HG03457 (cell line): Measurements from ENCODE around the gene OR7A5.
"Not testable (repeated sequence)": the region's sequence is repeated elsewhere in the genome, so short reads cannot be mapped to it uniquely, and the experiment has no call there.

Experiments used
- ATAC-seq: cut with Tn5 transposase; IDR thresholded peaks from one replicate; pipeline ENCODE4 v1.9.1; 2021; ENCODE audit warnings: moderate number of reproducible peaks; ENCODE audit not compliant: unreplicated experiment

The OR7A5 gene

GRCh38 chr19:14785102-14785793, 49.7 kb downstream of the OR7A5 start:
- ATAC-seq = not testable (repeated sequence)

DNA sequence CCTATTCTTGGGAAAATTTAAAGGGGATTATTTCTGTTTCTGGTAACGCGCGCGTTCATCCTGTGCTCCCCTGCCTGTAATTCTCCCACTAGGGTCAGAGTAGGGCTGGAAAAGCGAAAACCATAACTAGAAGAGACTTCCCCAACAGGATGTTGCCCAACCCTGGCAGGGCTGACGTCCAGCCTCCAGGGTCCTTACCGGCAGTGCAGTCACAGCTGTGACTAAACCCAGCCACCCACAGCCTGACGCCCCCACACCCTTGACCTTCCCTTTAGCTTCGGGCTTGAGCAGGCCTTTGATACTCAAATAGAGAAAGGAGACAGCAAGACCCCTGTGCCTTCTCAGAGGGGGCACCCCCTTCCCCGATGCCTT, 50.3 kb downstream of the OR7A5 start:
- ATAC-seq = not testable (repeated sequence)

DNA sequence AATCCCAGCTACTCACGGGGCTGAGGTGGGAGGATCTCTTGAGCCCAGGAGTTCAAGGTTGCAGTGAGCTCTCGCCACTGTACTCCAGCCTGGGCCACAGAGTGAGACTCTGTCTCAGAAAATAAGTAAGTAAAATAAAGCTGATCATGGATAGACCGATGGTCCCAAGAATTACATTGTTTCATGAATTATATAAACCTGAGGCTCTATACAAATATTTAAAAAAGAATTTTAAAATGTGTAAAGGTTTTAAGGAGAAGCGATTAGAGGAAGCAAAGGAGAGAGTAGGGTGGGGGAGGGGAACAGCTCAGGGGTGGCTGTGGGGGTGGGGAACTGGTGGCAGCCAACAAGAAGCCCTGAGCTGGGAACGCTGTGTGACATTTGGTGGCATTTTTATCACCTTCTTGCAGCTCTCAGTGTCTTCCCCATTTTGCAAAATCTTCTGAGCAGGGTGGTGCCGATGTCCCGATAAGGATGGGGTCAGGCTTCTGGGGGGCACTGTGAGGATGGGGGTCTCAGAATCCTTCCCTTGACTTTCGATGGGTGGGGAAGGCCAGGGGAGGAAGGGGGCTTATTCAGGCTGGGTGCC, 51.5 kb downstream of the OR7A5 start:
- ATAC-seq = not testable (repeated sequence)

- ATAC-seq = no peak
These were observed 52.2 kb downstream of the OR7A5 start for GRCh38 chr19:14782626-14783409.

DNA sequence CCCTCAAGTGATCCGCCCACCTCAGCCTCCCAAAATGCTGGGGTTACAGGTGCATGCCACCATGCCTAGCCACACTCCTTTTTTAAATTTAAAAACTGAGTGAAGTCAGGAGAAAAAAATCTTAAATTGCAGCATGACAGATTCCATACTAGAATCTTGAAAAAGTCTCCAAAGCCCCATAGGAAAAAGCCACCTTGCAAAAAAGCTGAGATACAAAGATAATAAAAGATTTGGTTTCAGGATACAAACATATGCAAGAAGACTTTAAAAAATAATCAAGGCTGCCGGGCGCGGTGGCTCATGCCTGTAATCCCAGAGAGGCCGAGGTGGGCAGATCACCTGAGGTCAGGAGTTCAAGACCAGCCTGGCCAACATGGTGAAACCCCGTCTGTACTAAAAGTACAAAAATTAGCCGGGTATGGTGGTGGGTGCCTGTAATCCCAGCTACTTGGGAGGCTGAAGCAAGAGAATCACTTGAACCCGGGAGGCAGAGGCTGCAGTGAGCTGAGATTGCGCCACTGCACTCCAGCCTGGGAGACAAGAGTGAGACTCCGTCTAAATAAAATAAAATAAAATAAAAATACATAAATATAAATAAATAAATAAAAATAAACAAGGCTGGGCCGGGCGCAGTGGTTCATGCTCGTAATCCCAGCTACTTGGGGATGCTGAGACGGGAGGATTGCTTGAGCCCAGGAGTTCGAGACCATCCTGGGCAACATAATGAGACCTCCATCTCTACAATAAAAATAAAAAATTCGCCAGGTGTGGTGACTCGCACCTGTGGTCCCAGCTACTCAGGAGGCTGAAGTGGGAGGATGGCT, 53.1 kb downstream of the OR7A5 start:
- not testable (repeated sequence) for ATAC-seq

DNA sequence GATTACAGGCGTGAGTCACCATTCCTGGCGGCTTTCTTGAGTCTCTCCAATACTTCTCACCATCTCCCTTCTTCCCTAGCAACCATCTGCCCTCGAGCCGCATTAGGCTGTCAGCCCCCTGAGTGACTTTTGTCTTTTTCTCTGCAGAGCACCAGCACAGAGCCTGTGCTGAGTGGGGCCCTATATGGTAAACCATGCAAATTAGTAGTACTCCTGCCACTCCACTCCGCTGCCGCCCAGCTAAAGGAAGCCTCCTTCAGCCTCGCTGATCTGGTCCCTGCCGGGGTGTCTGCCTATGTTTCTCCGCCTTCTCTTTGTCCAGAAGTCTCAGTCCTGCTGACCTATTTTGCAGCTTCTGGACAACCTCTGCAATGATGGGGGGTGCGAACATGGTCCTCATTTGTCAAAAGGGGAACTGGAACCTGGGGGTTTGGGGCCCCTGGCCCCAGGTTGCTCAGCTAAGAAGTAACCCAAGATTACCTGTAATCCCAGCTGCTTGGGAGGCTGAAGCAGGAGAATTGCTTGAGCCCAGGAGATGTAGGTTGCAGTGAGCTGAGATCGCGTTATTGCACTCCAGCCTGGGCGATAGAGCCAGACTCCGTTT, 54.3 kb downstream of the OR7A5 start:
- not testable (repeated sequence) for ATAC-seq

DNA sequence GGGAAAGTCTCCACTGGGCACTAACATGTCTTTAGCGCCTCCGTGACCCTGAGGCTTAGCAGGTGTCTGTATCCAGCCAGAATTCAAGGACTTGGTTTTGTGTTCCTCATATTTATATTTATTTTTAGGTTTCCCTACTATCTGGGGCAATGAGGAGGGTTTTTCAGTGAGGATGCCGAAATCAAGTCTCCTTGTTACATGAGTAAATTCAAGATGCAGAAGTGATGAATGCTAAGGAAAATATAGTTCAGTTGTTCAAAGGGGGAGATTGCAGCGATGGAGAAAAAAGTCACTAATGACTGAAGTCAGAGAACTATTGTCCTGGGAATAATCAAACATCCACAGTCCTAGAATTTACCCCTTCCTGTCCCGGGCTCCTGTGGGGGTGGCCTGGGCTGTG, 55.8 kb downstream of the OR7A5 start:
- no peak for ATAC-seq

- not testable (repeated sequence) for ATAC-seq
These were observed 56.7 kb downstream of the OR7A5 start, which contains the start of gene ADGRE2 for GRCh38 chr19:14778110-14778845. ADGRE2 (minus strand) TSS chr19:14778560; CDS start chr19:14776756, 1,804 bp downstream.

DNA sequence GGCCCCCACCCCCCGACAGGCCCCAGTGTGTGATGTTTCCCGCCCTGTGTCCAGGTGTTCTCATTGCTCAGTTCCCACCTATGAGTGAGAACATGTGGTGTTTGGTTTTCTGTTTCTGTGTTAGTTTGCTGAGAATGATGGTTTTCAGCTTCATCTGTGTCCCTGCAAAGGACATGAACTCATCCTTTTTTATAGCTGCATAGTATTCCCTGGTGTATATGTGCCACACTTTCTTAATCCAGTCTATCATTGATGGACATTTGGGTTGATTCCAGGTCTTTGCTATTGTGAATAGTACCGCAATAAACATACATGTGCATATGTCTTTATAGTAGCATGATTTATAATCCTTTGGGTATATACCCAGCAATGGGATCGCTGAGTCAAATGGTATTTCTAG, 57.3 kb downstream of the OR7A5 start:
- not testable (repeated sequence) for ATAC-seq
